T-helper 2 cell treated with Interferon-gamma antibody and Interleukin-4, amounts not matched to agents 100 ng/mL and 5 ng/mL, for 36 hours (primary cell): ENCODE results near the gene IL22RA2. TPM values are rescaled to one million over a fixed set of nuclear protein-coding genes. Genes with fewer than 3 reads are reported as not detected.

Experiments used
- intact Hi-C: fragments of 100-400 bp; cut with micrococcal nuclease; formaldehyde crosslinking; loops from one replicate; pipeline ENCODE4 v1.15.1; 2023
- total RNA-seq: library from RNA; stranded (reverse); gene quantifications from 2 replicates; pipeline ENCODE4 v1.2.3, GENCODE V29; 2022

The IL22RA2 gene
- total RNA-seq, 1 donor from 2014 or later = not detected

- intact Hi-C loops = loop anchor here (10.0 kb wide), 1 partner anchor 135 kb away; no protein-coding TSS in a partner anchor
Measured at GRCh38 chr6:137099689-137100403, 73.6 kb downstream of the IL22RA2 start.

- intact Hi-C loops = loop anchor here (10.0 kb wide), 1 partner anchor 133 kb away; no protein-coding TSS in a partner anchor
Measured at GRCh38 chr6:137097526-137097925, 75.9 kb downstream of the IL22RA2 start.

GRCh38 chr6:137097057-137097456 is 76.4 kb downstream of the IL22RA2 start:
- intact Hi-C loops = loop anchor here (10.0 kb wide), 1 partner anchor 132 kb away; no protein-coding TSS in a partner anchor

GRCh38 chr6:137095651-137096238 is 77.7 kb downstream of the IL22RA2 start:
- intact Hi-C loops = loop anchor here (2.0 to 10.0 kb wide), 3 partner anchors 71 to 319 kb away; no protein-coding TSS in a partner anchor

- intact Hi-C loops = loop anchor here (2.0 to 10.0 kb wide), 3 partner anchors 72 to 320 kb away; no protein-coding TSS in a partner anchor
Measured at GRCh38 chr6:137095093-137095492, 78.4 kb downstream of the IL22RA2 start.

- intact Hi-C loops = loop anchor here (1.0 to 10.0 kb wide), 5 partner anchors 72 to 547 kb away; no protein-coding TSS in a partner anchor
Measured at GRCh38 chr6:137094411-137095008, 78.9 kb downstream of the IL22RA2 start.

Other genes starting within 250 kb of the IL22RA2 start
- not detected in 2 replicates for gene IL20RA, start 128.7 kb downstream of the IL22RA2 start, total RNA-seq
- 22.5 and 23.0 TPM in 2 replicates for gene IFNGR1, start 45.7 kb upstream of the IL22RA2 start, total RNA-seq